Measurements from ENCODE around the gene PCNX2. TPM values are rescaled to one million over a fixed set of nuclear protein-coding genes. Genes with fewer than 3 reads are reported as not detected.

Gene PCNX2
- total RNA-seq, 2 donors from 2014 or later: 8.1 to 9.0 TPM

DNA sequence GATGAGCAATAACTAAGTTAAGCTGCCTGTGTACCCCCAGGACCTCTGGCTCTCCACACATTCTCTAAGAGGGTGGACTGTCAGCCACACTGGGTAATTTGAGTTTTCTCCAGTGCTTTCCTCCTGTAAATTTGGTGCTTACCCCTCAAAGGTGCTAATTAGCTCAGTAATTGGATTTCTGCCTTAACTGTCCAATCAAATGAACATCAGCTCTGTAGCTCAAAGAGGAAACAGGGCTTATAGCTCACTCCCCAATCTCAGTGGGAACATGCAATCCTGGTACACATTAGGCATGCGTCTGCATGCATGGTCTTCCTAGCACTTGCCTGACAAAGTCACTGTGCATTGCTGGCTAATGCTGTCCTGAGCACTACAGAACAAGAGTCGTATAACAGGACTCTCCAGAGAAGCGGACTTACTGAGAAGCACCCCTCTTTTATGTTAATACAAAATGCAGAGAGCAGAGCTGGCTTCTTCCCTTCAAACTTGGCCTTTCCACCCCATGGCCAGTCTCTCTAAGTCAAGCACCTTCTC is 235.0 kb downstream of the PCNX2 start:
- Histone ChIP-seq H3K4me1 (peaks cover 0 to 5% of the 10 kb centered on the region in 2 donors), H3K36me3 (no peaks in the 10 kb centered on the region), H3K9me3 (no peaks in the 10 kb centered on the region), H3K27me3 (no peaks in the 10 kb centered on the region), H3K27ac (no peak overlapping the region), H3K4me3 (no peak overlapping the region)
- no peak for DNase-seq (ENCODE audit: low spot score)
- TF ChIP-seq, protein P1, sequence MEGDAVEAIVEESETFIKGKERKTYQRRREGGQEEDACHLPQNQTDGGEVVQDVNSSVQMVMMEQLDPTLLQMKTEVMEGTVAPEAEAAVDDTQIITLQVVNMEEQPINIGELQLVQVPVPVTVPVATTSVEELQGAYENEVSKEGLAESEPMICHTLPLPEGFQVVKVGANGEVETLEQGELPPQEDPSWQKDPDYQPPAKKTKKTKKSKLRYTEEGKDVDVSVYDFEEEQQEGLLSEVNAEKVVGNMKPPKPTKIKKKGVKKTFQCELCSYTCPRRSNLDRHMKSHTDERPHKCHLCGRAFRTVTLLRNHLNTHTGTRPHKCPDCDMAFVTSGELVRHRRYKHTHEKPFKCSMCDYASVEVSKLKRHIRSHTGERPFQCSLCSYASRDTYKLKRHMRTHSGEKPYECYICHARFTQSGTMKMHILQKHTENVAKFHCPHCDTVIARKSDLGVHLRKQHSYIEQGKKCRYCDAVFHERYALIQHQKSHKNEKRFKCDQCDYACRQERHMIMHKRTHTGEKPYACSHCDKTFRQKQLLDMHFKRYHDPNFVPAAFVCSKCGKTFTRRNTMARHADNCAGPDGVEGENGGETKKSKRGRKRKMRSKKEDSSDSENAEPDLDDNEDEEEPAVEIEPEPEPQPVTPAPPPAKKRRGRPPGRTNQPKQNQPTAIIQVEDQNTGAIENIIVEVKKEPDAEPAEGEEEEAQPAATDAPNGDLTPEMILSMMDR (IDR thresholded peaks at IDR 0.05): no peak

DNA sequence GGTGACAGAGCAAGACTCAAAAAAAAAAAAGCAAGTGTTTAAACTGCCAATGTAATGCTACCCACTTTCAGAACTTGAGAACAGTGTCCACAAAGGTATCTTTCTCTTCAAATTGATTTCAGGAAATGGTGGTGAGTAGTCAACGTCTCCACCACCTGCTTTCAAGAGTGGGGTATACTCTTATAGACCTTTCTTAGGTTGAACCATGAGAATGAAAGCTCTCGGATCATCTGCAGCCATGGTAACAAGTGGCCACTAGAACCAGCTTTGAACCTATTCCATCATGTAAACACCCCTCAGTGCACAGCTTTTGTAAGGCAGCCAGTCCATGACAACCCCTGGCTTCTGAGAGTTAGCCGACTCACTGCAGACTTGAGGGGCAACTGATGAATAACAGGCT is 237.7 kb downstream of the PCNX2 start:
- Histone ChIP-seq H3K27me3 (no peaks in the 10 kb centered on the region), H3K4me1 (peaks cover 0 to 5% of the 10 kb centered on the region in 2 donors), H3K9me3 (no peaks in the 10 kb centered on the region), H3K36me3 (no peaks in the 10 kb centered on the region), H3K27ac (no peak overlapping the region), H3K4me3 (no peak overlapping the region)
- TF ChIP-seq, protein P1 (IDR thresholded peaks at IDR 0.05): no peak
- no peak for DNase-seq (ENCODE audit: low spot score)

DNA sequence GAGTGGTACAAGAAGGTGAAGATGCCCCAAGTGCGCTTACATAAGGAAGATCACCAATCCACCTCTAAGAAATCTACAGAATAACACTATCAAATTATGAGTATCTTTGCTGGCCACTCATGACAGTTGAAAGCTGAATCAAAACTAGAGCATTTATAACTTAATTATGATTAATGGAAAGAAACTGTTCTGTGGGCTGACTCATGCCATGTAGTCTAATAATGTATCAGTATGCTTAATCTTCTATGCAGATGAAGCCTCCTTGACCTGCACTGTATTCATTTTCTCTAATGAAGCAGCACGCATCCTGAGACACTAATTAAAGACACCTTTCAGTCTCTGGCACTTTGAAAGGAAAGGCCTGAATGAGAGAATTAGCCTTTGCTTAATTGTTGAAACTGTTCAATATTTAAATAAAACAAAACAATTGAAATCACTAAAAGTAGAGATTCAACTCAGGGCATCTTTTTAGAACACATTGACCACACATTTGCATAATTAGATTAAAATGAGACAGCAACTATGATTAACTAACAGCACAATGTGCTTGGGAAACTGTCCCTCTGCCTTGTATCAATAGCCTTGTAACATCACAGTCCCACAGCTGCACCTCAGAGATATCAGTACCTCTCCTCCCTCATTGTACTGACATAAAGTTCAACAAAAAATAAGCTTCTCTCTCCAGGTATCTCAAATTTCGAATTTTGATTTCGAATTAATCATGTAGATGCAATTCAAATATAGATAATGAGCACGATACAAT is 239.5 kb downstream of the PCNX2 start:
- Histone ChIP-seq H3K4me3 (no peak overlapping the region), H3K4me1 (peaks cover 0 to 2% of the 10 kb centered on the region in 2 donors), H3K36me3 (no peaks in the 10 kb centered on the region), H3K9me3 (no peaks in the 10 kb centered on the region), H3K27ac (no peak overlapping the region), H3K27me3 (no peaks in the 10 kb centered on the region)
- TF ChIP-seq, protein P1 (IDR thresholded peaks at IDR 0.05): no peak
- DNase-seq (ENCODE audit: low spot score): no peak

DNA sequence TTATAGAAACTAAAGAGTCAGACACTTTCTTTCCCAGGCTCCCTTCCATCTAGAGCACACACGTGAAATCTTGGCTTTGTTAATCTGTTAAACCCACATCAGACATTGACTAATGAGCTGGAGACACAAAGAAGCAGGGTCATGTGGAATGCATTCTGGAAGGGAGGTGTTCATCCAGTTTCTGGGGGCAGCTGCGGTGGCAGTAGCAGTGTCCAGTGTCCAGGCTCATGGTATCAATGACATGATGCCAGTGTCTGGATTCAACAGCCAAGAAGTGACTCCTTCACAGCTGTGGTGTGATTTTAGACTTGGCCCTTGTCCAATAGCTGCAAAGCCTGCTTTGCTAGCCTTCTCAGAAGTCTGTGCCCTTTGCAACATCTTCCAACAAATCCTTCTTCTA is 249.9 kb downstream of the PCNX2 start:
- Histone ChIP-seq H3K9me3 (peaks cover 0 to 13% of the 10 kb centered on the region in 2 donors), H3K27me3 (no peaks in the 10 kb centered on the region), H3K27ac (no peak overlapping the region), H3K4me1 (no peaks in the 10 kb centered on the region), H3K4me3 (no peak overlapping the region), H3K36me3 (no peaks in the 10 kb centered on the region)
- DNase-seq (ENCODE audit: low spot score): no peak
- TF ChIP-seq, protein P1 (IDR thresholded peaks at IDR 0.05): no peak

DNA sequence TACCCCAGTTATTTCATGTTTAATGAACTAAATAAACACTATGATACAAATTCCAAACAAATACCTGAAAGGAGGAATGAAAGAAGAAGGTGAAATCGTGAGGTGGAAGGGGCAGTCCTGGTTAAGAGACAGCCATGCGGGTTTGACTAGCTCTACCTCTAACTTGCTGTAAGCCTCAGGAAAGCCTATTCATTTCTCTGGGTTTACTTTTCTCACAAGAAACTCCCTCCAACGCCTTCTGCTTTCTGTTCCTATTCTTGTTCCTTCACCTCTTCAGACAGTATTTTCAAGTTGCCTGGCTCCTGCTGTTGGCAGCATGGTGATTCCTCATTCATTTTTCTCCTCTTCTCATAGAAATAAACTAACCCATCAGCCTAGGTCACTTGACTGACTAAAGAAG is 252.7 kb downstream of the PCNX2 start:
- Histone ChIP-seq H3K9me3 (no peaks in the 10 kb centered on the region), H3K4me3 (no peak overlapping the region), H3K27me3 (no peaks in the 10 kb centered on the region), H3K36me3 (no peaks in the 10 kb centered on the region), H3K4me1 (no peaks in the 10 kb centered on the region), H3K27ac (no peak overlapping the region)
- no peak for DNase-seq (ENCODE audit: low spot score)
- TF ChIP-seq, protein P1 (IDR thresholded peaks at IDR 0.05): no peak

Data from right atrium auricular region (tissue), 2 donors.